ENCODE results near the gene SYT7.
"Not testable (repeated sequence)": the region's sequence is repeated elsewhere in the genome, so short reads cannot be mapped to it uniquely, and the experiment has no call there.

Gene SYT7, protein sequence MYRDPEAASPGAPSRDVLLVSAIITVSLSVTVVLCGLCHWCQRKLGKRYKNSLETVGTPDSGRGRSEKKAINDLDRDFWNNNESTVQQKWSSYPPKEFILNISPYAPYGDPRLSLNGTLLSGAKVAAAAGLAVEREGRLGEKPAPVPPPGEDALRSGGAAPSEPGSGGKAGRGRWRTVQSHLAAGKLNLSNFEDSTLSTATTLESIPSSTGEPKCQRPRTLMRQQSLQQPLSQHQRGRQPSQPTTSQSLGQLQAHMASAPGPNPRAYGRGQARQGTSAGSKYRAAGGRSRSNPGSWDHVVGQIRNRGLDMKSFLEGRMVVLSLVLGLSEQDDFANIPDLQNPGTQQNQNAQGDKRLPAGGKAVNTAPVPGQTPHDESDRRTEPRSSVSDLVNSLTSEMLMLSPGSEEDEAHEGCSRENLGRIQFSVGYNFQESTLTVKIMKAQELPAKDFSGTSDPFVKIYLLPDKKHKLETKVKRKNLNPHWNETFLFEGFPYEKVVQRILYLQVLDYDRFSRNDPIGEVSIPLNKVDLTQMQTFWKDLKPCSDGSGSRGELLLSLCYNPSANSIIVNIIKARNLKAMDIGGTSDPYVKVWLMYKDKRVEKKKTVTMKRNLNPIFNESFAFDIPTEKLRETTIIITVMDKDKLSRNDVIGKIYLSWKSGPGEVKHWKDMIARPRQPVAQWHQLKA

DNA sequence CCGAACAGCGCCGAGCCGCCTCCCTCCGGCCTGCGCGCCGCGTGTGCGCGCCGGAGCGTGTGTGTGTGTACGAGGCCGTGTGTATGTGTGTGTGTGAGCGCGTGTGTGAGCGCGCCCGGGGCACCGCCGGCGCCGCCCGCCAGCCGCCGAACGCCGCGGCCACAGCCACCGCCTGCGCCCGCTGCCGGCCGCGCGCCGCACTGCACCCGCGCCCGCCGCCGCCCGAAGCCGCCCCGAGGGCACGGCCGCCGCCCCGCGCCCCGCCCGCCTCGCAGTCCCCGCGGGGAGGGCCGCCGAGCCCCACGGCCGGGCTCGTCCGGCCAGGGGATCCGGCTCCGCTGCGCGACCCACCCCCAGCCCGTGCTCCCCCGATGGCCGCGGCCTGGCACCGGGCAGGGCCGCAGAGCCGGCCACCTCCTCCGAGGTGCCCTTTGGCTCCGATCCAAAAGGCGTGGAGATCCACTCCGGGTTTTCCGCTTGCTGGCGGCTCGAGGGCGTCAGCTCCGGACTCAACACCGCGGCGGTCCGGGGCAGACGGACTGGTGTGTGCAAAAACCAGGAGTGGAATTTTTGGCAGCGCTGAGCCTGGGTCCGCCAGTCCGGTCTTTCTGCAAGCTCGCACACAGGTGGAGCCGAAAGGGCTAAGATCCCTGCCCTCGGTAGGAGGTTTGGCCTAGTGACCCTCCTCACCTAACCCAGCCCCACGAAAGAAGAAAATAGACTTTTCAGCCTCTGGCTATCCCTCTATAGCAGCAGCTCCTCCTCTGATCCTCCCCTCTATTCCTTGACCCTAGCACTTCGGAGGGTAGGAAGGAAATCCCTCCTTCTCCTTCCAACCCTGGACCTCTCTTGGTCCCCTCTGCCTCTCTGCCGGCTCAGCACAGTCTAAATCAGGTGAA is at the start of gene SYT7:
Gene SYT7 (minus strand): TSS at position 47 of the 899 bp plus-strand sequence. CDS start 256 bp downstream, outside the sequence.
- peak; percentile 93 for DNase-seq (ENCODE audit: low read depth)

DNA sequence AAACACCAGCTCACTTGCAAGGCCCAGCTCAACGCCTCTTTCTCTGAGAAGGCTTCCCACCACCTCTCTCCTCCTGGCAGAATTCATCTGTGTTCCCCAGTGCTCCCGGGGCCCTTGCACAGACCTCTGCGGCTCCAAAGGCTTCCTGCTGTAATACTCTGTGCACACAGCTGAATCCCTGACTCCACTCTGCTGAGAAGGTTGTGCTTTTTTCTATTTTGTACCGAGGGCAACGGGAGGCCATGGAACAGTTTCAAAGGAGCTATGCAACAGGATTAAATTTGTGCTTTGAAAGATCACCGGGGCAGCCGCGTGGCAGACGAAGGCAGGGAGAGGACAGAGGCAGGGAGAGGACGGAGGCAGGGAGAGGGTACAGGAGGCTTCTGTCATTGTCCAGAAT is 49.2 kb upstream of the SYT7 start:
- no peak for DNase-seq (ENCODE audit: low read depth)

GRCh38 chr11:61629082-61629833 is 48.4 kb upstream of the SYT7 start:
- no peak for DNase-seq (ENCODE audit: low read depth)

- DNase-seq (ENCODE audit: low read depth) = no peak
Measured at GRCh38 chr11:61628662-61628970, 47.7 kb upstream of the SYT7 start.

GRCh38 chr11:61627850-61628661 is 47.2 kb upstream of the SYT7 start:
- no peak for DNase-seq (ENCODE audit: low read depth)

- DNase-seq (ENCODE audit: low read depth) = no peak
Measured at GRCh38 chr11:61626580-61627380, 45.9 kb upstream of the SYT7 start.

- DNase-seq (ENCODE audit: low read depth) = no peak
Measured at GRCh38 chr11:61625525-61625924, 44.6 kb upstream of the SYT7 start.

- DNase-seq (ENCODE audit: low read depth) = no peak
Measured at GRCh38 chr11:61621917-61622585, 41.2 kb upstream of the SYT7 start.

DNA sequence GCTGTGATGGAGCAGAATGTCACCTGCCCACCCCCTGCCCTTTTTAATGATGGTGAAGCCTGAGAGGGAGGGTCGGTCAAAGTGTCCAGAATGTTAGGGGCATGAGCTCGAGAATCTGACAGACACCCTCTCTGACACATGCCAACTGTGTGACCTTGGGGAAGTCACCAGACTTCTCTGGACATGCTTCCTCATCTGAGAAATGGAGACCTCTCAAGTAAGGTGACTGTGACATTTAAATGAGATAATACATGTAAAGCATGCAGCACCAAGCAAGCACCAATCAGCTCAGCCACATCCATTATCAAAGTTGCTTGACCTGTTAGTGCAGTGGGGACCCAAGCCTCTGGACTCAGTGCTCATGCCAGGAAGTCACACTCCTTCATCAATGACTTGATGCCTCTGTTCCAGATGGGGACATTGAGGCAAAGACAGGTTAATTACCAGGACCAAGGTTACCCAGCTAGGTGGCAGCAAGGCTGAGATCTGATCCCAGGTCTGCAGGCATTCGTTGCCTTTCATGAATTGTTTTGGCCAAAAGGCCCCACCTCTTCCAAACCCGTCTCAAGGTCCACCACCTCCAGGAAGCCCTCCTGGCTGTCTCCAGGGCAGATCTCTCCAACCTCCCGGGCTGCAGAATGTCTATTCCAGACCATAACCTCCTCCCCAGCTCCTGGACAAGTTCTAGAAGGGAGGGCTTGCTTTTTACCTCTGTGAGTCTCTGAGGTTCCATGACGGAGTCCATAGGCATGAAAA is 38.8 kb upstream of the SYT7 start:
- no peak for DNase-seq (ENCODE audit: low read depth)

- no peak for DNase-seq (ENCODE audit: low read depth)
Measured at GRCh38 chr11:61618978-61619377, 38.1 kb upstream of the SYT7 start.

GRCh38 chr11:61617515-61617914 is 36.6 kb upstream of the SYT7 start:
- no peak for DNase-seq (ENCODE audit: low read depth)

DNA sequence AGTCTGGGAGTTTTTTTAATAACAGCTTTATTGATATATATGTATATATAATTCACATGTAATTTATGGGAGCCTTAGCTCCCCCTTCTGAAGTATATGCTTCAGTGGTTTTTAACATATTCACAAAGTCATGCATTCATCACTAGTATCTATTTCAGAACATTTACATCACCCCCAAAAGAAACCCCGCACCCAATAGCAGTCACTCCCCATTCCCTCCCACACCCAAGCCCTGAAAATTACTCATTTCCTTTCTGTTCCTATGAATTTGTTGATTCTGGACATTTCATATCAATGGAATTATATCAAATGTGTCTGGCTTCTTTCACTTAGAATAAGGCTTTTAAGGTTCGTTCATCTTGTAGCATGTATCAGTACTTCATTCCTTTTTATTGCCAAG is 35.6 kb upstream of the SYT7 start:
- DNase-seq (ENCODE audit: low read depth) = no peak

DNA sequence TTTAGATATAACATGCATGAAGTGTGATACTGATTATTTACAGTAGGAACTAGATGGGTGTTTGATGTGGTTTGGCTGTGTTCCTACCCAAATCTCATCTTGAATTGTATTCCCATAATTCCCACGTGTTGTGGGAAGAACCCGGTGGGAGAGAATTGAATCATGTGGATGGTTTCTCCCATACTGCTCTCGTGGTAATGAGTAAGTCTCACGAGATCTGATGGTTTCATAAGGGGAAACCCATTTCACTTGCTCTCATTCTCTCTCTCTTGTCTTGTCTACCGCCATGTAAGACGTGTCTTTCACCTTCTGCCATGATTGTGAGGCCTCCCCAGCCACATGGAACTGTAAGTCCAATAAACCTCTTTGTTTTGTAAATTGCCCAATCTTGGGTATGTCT is 33.9 kb upstream of the SYT7 start:
- not testable (repeated sequence) for DNase-seq (ENCODE audit: low read depth)

GRCh38 chr11:61613870-61614269 is 33.0 kb upstream of the SYT7 start:
- no peak for DNase-seq (ENCODE audit: low read depth)

DNA sequence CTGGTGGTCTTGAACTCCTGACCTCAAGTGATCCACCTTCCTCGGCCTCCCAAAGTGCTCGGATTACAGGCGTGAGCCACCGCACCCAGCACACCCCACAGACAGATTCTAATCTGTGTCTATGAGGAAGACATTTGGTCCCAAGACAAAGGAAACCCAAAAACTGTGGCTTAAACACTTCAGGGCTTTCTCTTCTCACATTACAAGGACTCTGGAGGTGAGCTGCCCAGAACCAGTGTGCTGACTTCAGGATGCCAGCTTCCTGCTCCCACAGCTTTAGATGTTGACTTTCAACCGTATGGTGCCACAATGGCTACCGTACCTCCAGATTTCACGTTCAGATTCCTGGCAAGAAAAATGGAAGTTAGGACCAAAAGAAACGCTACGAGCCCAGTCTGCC is 32.2 kb upstream of the SYT7 start:
- DNase-seq (ENCODE audit: low read depth) = no peak

- DNase-seq (ENCODE audit: low read depth) = no peak
Measured at GRCh38 chr11:61611309-61611708, 30.4 kb upstream of the SYT7 start.

GRCh38 chr11:61610905-61611304 is 30.0 kb upstream of the SYT7 start:
- DNase-seq (ENCODE audit: low read depth) = no peak

DNA sequence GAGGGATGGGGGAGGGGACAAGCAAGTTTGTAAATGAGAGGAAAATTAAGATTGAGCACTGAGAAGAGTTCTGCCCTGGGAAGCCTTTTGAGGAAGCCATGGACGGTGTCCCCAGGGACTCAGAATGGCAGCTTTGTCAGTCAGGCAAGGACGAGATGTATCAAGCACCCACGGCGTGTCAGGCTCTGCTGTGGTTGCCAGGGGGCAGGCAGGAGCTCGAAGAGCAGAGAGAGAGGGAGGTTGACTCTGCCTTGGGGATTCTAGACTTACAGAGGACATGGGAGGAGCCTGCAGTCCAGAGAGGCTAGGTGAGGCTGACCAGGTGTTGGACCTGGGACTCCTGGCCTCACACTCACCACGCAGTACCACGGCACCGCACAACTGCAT is 29.1 kb upstream of the SYT7 start:
- DNase-seq (ENCODE audit: low read depth) = no peak

Data from activated T-cell treated with anti-CD3 and anti-CD28 coated beads for 24 hours (primary cell).